MCF 10A (cell line): ENCODE data around the gene CDC25B. TPM values are rescaled to one million over a fixed set of nuclear protein-coding genes. Genes with fewer than 3 reads are reported as not detected.
A peak's percentile ranks its signal among the peaks of the same experiment; 100 is the strongest.

Experiments
- BruUV-seq: library from RNA; stranded (reverse); fragments of 400-500 nt; replicated peaks from 2 replicates; lab custom pipeline; 2021; lab: Mats Ljungman, UMichigan
- CTCF ChIA-PET: fragments of 300-600 bp; sonication (Branson Sonifier 250); formaldehyde crosslinking; extraction: SDS; loops from one replicate; lab custom pipeline; 2021; ENCODE audit warnings: antibody characterized with exemption, inconsistent platforms; lab: Yijun Ruan, JAX
- POLR2A ChIA-PET: fragments of 300-600, 350-650 bp; sonication (Branson Sonifier 250); formaldehyde crosslinking; extraction: SDS; loops from one replicate; lab custom pipeline; 2020; ENCODE audit warnings: antibody characterized with exemption, inconsistent platforms; lab: Yijun Ruan, JAX
- DNase-seq: peaks from one replicate; pipeline ENCODE4 v3.0.0-alpha.2; 2018; ENCODE audit not compliant: unreplicated experiment
- H3K27ac Mint-ChIP-seq: one replicate; pipeline ENCODE4 v1.8.0; 2022; ENCODE audit warnings: mild to moderate bottlenecking, low read depth, mixed read lengths; ENCODE audit not compliant: unreplicated experiment
- H3K27me3 Mint-ChIP-seq: one replicate; pipeline ENCODE4 v1.8.0; 2022; ENCODE audit warnings: mixed read lengths; ENCODE audit not compliant: insufficient read depth, unreplicated experiment
- H3K36me3 Mint-ChIP-seq: one replicate; pipeline ENCODE4 v1.8.0; 2022; ENCODE audit warnings: mild to moderate bottlenecking, moderate library complexity, mixed read lengths; ENCODE audit not compliant: insufficient read depth, unreplicated experiment
- H3K4me1 Mint-ChIP-seq: one replicate; pipeline ENCODE4 v1.8.0; 2022; ENCODE audit warnings: mixed read lengths; ENCODE audit not compliant: insufficient read depth, unreplicated experiment
- H3K4me3 Mint-ChIP-seq: one replicate; pipeline ENCODE4 v1.8.0; 2022; ENCODE audit warnings: mild to moderate bottlenecking, moderate library complexity, mixed read lengths; ENCODE audit not compliant: unreplicated experiment
- H3K9me3 Mint-ChIP-seq: one replicate; pipeline ENCODE4 v1.8.0; 2022; ENCODE audit warnings: mixed read lengths; ENCODE audit not compliant: unreplicated experiment
- CTCF ChIP-seq: fragments of 200-600 bp; IDR thresholded peaks from one replicate; pipeline ENCODE4 v1.8.0; 2022; ENCODE audit warnings: antibody characterized with exemption, mild to moderate bottlenecking; ENCODE audit not compliant: unreplicated experiment
- intact Hi-C: fragments of 100-400 bp; cut with micrococcal nuclease; formaldehyde crosslinking; loops from 2 replicates; pipeline ENCODE4 v1.14.1; 2022
- total RNA-seq: library from RNA; stranded (reverse); gene quantifications from 2 replicates; pipeline ENCODE4 v1.2.3, GENCODE V29; 2022

The CDC25B gene
- total RNA-seq, 1 experiment from 2014 or later: 134 TPM

GRCh38 chr20:3751675-3752385, 44.3 kb upstream of the CDC25B start:
- Mint-ChIP-seq H3K36me3 (peaks cover 7% of the 10 kb centered on the region), H3K9me3 (no peaks in the 10 kb centered on the region), H3K27me3 (no peaks in the 10 kb centered on the region), H3K4me3 (no peak overlapping the region), H3K27ac (no peak overlapping the region), H3K4me1 (no peaks in the 10 kb centered on the region)
- no peak for DNase-seq
- POLR2A ChIA-PET: interaction anchor here (1.0 to 1.1 kb wide), 2 partner anchors 14 to 17 kb away, joined by 3 read pairs; no protein-coding TSS in a partner anchor
- no TSS peak for BruUV-seq
- CTCF ChIA-PET: interaction anchor here (0.6 to 5.7 kb wide), 16 partner anchors 9 to 115 kb away, joined by 3 to 65 read pairs (median 6); partner anchors contain the start of genes ADISSP and SPEF1
- intact Hi-C loops: no loop called here
- no peak for TF ChIP-seq CTCF

GRCh38 chr20:3752386-3752759, 43.7 kb upstream of the CDC25B start:
- intact Hi-C loops: no loop called here
- ChIA-PET POLR2A (interaction anchor here (1.0 to 1.8 kb wide), 4 partner anchors 9 to 33 kb away, joined by 3 to 9 read pairs (median 6); partner anchors contain the start of genes ADISSP and CENPB), CTCF (interaction anchor here (0.5 to 5.7 kb wide), 16 partner anchors 8 to 273 kb away, joined by 3 to 65 read pairs (median 3); partner anchors contain the start of genes ADISSP, CENPB and HSPA12B)
- DNase-seq: no peak
- peaks cover 8% of the 10 kb centered on the region for H3K36me3 Mint-ChIP-seq
- no peak overlapping the region for H3K27ac Mint-ChIP-seq
- H3K27me3 Mint-ChIP-seq: no peaks in the 10 kb centered on the region
- no peak overlapping the region for H3K4me3 Mint-ChIP-seq
- no peak for TF ChIP-seq CTCF
- BruUV-seq: no TSS peak
- H3K9me3 Mint-ChIP-seq: no peaks in the 10 kb centered on the region
- no peaks in the 10 kb centered on the region for H3K4me1 Mint-ChIP-seq

DNA sequence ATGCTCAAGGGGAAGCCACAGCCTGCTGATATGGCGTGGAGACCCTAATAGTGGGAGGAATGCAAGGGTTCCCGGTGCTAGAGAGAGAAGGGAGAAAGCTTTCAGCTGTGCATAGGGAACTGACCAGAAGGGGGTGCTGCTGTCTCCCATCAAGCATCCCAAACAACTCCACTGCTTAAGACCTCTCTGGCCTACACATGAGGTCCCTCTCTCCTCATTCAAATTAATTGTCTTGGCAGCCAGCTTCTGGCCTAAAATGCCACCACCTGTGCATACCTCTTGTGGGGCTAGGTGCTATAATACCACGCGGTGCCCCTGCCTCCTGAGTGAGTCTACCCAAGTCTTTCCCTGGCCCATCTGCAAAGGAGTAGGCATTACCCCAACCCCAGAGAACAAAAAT, 43.0 kb upstream of the CDC25B start:
- POLR2A ChIA-PET: interaction anchor here (1.0 to 1.8 kb wide), 4 partner anchors 9 to 33 kb away, joined by 3 to 9 read pairs (median 6); partner anchors contain the start of genes ADISSP and CENPB
- peak; percentile 78 for TF ChIP-seq CTCF

More for the DNA sequence above, 43.0 kb upstream of the CDC25B start:
- DNase-seq: peak; percentile 72
- H3K4me3 Mint-ChIP-seq: no peak overlapping the region
- intact Hi-C loops: loop anchor here (1.0 kb wide), 1 partner anchor 67 kb away; the partner anchor contains the start of gene AP5S1
- no TSS peak for BruUV-seq
- H3K4me1 Mint-ChIP-seq: no peaks in the 10 kb centered on the region
- peaks cover 15% of the 10 kb centered on the region for H3K36me3 Mint-ChIP-seq
- CTCF ChIA-PET: interaction anchor here (0.5 to 5.7 kb wide), 19 partner anchors 9 to 490 kb away, joined by 3 to 65 read pairs (median 3); partner anchors contain the start of genes ADISSP, CENPB and HSPA12B
- no peaks in the 10 kb centered on the region for H3K27me3 Mint-ChIP-seq
- no peak overlapping the region for H3K27ac Mint-ChIP-seq
- H3K9me3 Mint-ChIP-seq: no peaks in the 10 kb centered on the region
